Progenitor cell of endocrine pancreas (in vitro differentiated cells): ENCODE results near the gene SFXN4. TPM values are rescaled to one million over a fixed set of nuclear protein-coding genes. Genes with fewer than 3 reads are reported as not detected.

ENCODE experiments used
- DNase-seq: peaks from one replicate; pipeline ENCODE4 v3.0.0; 2021; ENCODE audit warnings: low spot score; ENCODE audit not compliant: unreplicated experiment
- H3K27ac Mint-ChIP-seq: 2 replicates; pipeline ENCODE4 v1.8.0; 2021; ENCODE audit warnings: mild to moderate bottlenecking, moderate library complexity, mixed read lengths
- H3K27me3 Mint-ChIP-seq: 2 replicates; pipeline ENCODE4 v1.8.0; 2021; ENCODE audit warnings: mixed read lengths
- H3K36me3 Mint-ChIP-seq: 2 replicates; pipeline ENCODE4 v1.8.0; 2022; ENCODE audit warnings: mixed read lengths; ENCODE audit not compliant: insufficient read depth
- H3K4me1 Mint-ChIP-seq: 2 replicates; pipeline ENCODE4 v1.8.0; 2021; ENCODE audit warnings: low read depth, mixed read lengths
- H3K4me3 Mint-ChIP-seq: 2 replicates; pipeline ENCODE4 v1.8.0; 2021; ENCODE audit warnings: low read depth, mild to moderate bottlenecking, moderate library complexity, mixed read lengths
- H3K9me3 Mint-ChIP-seq: 2 replicates; pipeline ENCODE4 v1.8.0; 2021; ENCODE audit warnings: low read depth, mixed read lengths
- CTCF ChIP-seq: fragments of 200-600 bp; sonication (generic); IDR thresholded peaks from one replicate; pipeline ENCODE4 v1.5.0; 2021; ENCODE audit warnings: antibody characterized with exemption, mild to moderate bottlenecking; ENCODE audit not compliant: unreplicated experiment
- long read RNA-seq: library from polyadenylated mRNA; unstranded; transcript quantifications from one replicate; pipeline ENCODE4 v2.0.0, GENCODE V29; 2020
- total RNA-seq: library from RNA; stranded (reverse); gene quantifications from 2 replicates; pipeline ENCODE4 v1.2.1, GENCODE V29; 2021

The SFXN4 gene
- 25.7 and 27.2 TPM in 2 replicates for total RNA-seq
- long read RNA-seq, transcript SFXN4-201 (14 exons, 1,363 nt), result major isoform, 43 of 75 reads
- long read RNA-seq, partial matches to known transcripts, result 3 of 75 reads
- long read RNA-seq, other reads (novel, unspliced or antisense), result 29 of 75 reads

- peak within 1 kb of the TSS; percentile 81 for H3K4me3 Mint-ChIP-seq
- H3K36me3 Mint-ChIP-seq, result peaks cover 16% of the 10 kb centered on the region
- peaks cover 18% of the 10 kb centered on the region for H3K4me1 Mint-ChIP-seq
- H3K27me3 Mint-ChIP-seq, result no peaks in the 10 kb centered on the region
- TF ChIP-seq CTCF, result no peak
- peak; percentile 62 for DNase-seq
- peak within 1 kb of the TSS; percentile 95 for H3K27ac Mint-ChIP-seq
- H3K9me3 Mint-ChIP-seq, result no peaks in the 10 kb centered on the region
These were observed at the start of gene SFXN4 for GRCh38 chr10:119165171-119166117. Gene SFXN4 (minus strand): TSS chr10:119165714. CDS start chr10:119165647, 67 bp downstream.

- TF ChIP-seq CTCF, result no peak
- peak overlapping the region; percentile 85 for H3K27ac Mint-ChIP-seq
- H3K4me1 Mint-ChIP-seq, result peaks cover 45% of the 10 kb centered on the region
- no peaks in the 10 kb centered on the region for H3K9me3 Mint-ChIP-seq
- H3K27me3 Mint-ChIP-seq, result no peaks in the 10 kb centered on the region
- no peaks in the 10 kb centered on the region for H3K36me3 Mint-ChIP-seq
- DNase-seq, result no peak
- H3K4me3 Mint-ChIP-seq, result no peak overlapping the region
These were observed 46.3 kb upstream of the SFXN4 start for GRCh38 chr10:119211625-119212441.

- H3K9me3 Mint-ChIP-seq, result no peaks in the 10 kb centered on the region
- H3K4me1 Mint-ChIP-seq, result peaks cover 48% of the 10 kb centered on the region
- H3K27ac Mint-ChIP-seq, result peak overlapping the region; percentile 85
- H3K4me3 Mint-ChIP-seq, result no peak overlapping the region
- DNase-seq, result no peak
- no peaks in the 10 kb centered on the region for H3K36me3 Mint-ChIP-seq
- no peaks in the 10 kb centered on the region for H3K27me3 Mint-ChIP-seq
- TF ChIP-seq CTCF, result no peak
These were observed 45.7 kb upstream of the SFXN4 start for GRCh38 chr10:119211176-119211575.

GRCh38 chr10:119210633-119211032 lies 45.1 kb upstream of the SFXN4 start:
- Mint-ChIP-seq H3K9me3 (no peaks in the 10 kb centered on the region), H3K27me3 (no peaks in the 10 kb centered on the region), H3K4me1 (peaks cover 52% of the 10 kb centered on the region), H3K4me3 (no peak overlapping the region), H3K27ac (peak overlapping the region; percentile 33), H3K36me3 (no peaks in the 10 kb centered on the region)
- DNase-seq, result no peak
- TF ChIP-seq CTCF, result no peak

GRCh38 chr10:119209736-119210355 lies 44.3 kb upstream of the SFXN4 start:
- Mint-ChIP-seq H3K9me3 (no peaks in the 10 kb centered on the region), H3K27me3 (no peaks in the 10 kb centered on the region), H3K4me1 (peaks cover 52% of the 10 kb centered on the region), H3K4me3 (peak overlapping the region; percentile 80), H3K36me3 (no peaks in the 10 kb centered on the region), H3K27ac (peak overlapping the region; percentile 43)
- peak; percentile 5 for TF ChIP-seq CTCF
- no peak for DNase-seq
